Muscle of arm (tissue), 14 donors: ENCODE measurements around the gene CCDC102B. TPM values are rescaled to one million over a fixed set of nuclear protein-coding genes. Genes with fewer than 3 reads are reported as not detected.
"Not testable (repeated sequence)": the region's sequence is repeated elsewhere in the genome, so short reads cannot be mapped to it uniquely, and the experiment has no call there.

Source experiments
- DNase-seq: peaks from one replicate; pipeline ENCODE4 v3.0.0-alpha.2; 2013
- long read RNA-seq, 11 donors: transcript quantifications; one replicate each; lab custom pipeline, GENCODE V29; 2026
- polyA plus RNA-seq, 12 donors: library from polyadenylated mRNA; unstranded; fragments of 120-200 nt; gene quantifications; one replicate each; pipeline ENCODE4 v1.2.1, GENCODE V29; 2013; ENCODE audit not compliant: insufficient read length in 12 of 12

CCDC102B gene
- 10 to 100 TPM in 11 of 12 donors, not detected in 1; 10.8 to 25.0 (median 13.8) TPM for polyA plus RNA-seq
- long read RNA-seq, donor 1, partial matches to known transcripts: 0 of 2 reads
- long read RNA-seq, donor 1, other reads (novel, unspliced or antisense): 0 of 2 reads
- long read RNA-seq, donor 2, partial matches to known transcripts: 0 of 2 reads
- long read RNA-seq, donor 2, other reads (novel, unspliced or antisense): 0 of 2 reads
- long read RNA-seq, donor 3: 0 reads
- long read RNA-seq, donor 4, partial matches to known transcripts: 0 of 1 reads
- long read RNA-seq, donor 4, other reads (novel, unspliced or antisense): 0 of 1 reads
- long read RNA-seq, donor 5: 0 reads
- long read RNA-seq, donor 6: 0 reads
- long read RNA-seq, donor 7: 0 reads
- long read RNA-seq, donor 8: 0 reads
- long read RNA-seq, donor 9: 0 reads
- long read RNA-seq, donor 10, partial matches to known transcripts: 5 of 5 reads
- long read RNA-seq, donor 10, other reads (novel, unspliced or antisense): 0 of 5 reads
- long read RNA-seq, donor 11: 0 reads

GRCh38 chr18:68797871-68798270 is at the start of gene CCDC102B:
Gene CCDC102B, plus strand, starts transcription at chr18:68798080. Its CDS starts 38,684 bp downstream, at chr18:68836764.
- no peak for DNase-seq

- DNase-seq: peak; percentile 63
These were observed 40.8 kb upstream of the CCDC102B start for GRCh38 chr18:68757126-68757525.

GRCh38 chr18:68759308-68759707 is 38.6 kb upstream of the CCDC102B start:
- DNase-seq: no peak

- DNase-seq: no peak
These were observed 34.8 kb upstream of the CCDC102B start for GRCh38 chr18:68763083-68763482.

GRCh38 chr18:68764016-68764415 is 33.9 kb upstream of the CCDC102B start:
- DNase-seq: no peak

- DNase-seq: no peak
These were observed 31.4 kb upstream of the CCDC102B start for GRCh38 chr18:68766433-68766832.

- DNase-seq: no peak
These were observed 28.4 kb upstream of the CCDC102B start for GRCh38 chr18:68769461-68769860.

- DNase-seq: no peak
These were observed 25.6 kb upstream of the CCDC102B start for GRCh38 chr18:68772268-68772667.

GRCh38 chr18:68778280-68778886 is 19.5 kb upstream of the CCDC102B start:
- no peak for DNase-seq

GRCh38 chr18:68779169-68779568 is 18.7 kb upstream of the CCDC102B start:
- no peak for DNase-seq

- DNase-seq: peak; percentile 63
These were observed 16.9 kb upstream of the CCDC102B start for GRCh38 chr18:68780802-68781635.

- no peak for DNase-seq
These were observed 14.4 kb upstream of the CCDC102B start for GRCh38 chr18:68783506-68783905.

GRCh38 chr18:68784071-68784470 is 13.8 kb upstream of the CCDC102B start:
- no peak for DNase-seq

- not testable (repeated sequence) for DNase-seq
These were observed 7.6 kb upstream of the CCDC102B start for GRCh38 chr18:68790290-68790689.

- DNase-seq: peak; percentile 31
These were observed 6.1 kb upstream of the CCDC102B start for GRCh38 chr18:68791801-68792200.

GRCh38 chr18:68793951-68794350 is 3.9 kb upstream of the CCDC102B start:
- no peak for DNase-seq

- no peak for DNase-seq
These were observed 767 bp upstream of the CCDC102B start for GRCh38 chr18:68796936-68797690.

GRCh38 chr18:68800075-68800474 is 2.2 kb downstream of the CCDC102B start:
- no peak for DNase-seq

GRCh38 chr18:68803356-68803755 is 5.5 kb downstream of the CCDC102B start:
- peak; percentile 80 for DNase-seq

GRCh38 chr18:68817584-68817983 is 19.7 kb downstream of the CCDC102B start:
- no peak for DNase-seq

- DNase-seq: no peak
These were observed 20.7 kb downstream of the CCDC102B start for GRCh38 chr18:68818584-68818983.
